ENCODE results near the gene KRT13. TPM values are rescaled to one million over a fixed set of nuclear protein-coding genes. Genes with fewer than 3 reads are reported as not detected.
A peak's percentile ranks its signal among the peaks of the same experiment; 100 is the strongest.

The KRT13 gene
- total and polyA plus RNA-seq, 2 donors (not counting 3 experiments of a cell fraction or from before 2014, with no cell fraction given) = not detected

- Histone ChIP-seq H4K20me1 (replicated peaks; ENCODE audit: control insufficient read depth, extremely low read depth, insufficient read depth, low read length) (no peaks in the 10 kb centered on the region), H3K27ac (ENCODE audit: insufficient read depth, low read depth, low read length) (no peak overlapping the region), H3K4me2 (ENCODE audit: insufficient read depth, low read length) (no peak overlapping the region), H3K9ac (replicated peaks; ENCODE audit: extremely low read depth, insufficient read depth, low read length) (no peak overlapping the region), H3K36me3 (ENCODE audit: control insufficient read depth in 2 of 2, extremely low read depth in 1 of 2, insufficient read depth in 2 of 2, low read length in 2 of 2) (no peaks in the 10 kb centered on the region), H3K79me2 (ENCODE audit: control insufficient read depth, insufficient read depth, low read length) (no peaks in the 10 kb centered on the region), H2AFZ (ENCODE audit: low read depth, low read length) (no peak overlapping the region), H3K9me3 (replicated peaks; ENCODE audit: control insufficient read depth, insufficient read depth, low read length) (no peaks in the 10 kb centered on the region), H3K27me3 (ENCODE audit: control insufficient read depth in 2 of 2, insufficient read depth in 2 of 2, low read length in 2 of 2) (no peaks in the 10 kb centered on the region), H3K4me3 (replicated peaks in 1 of 3; ENCODE audit: insufficient read depth in 1 of 3, low read depth in 1 of 3, low read length in 3 of 3) (no peak overlapping the region), H3K9me1 (replicated peaks; ENCODE audit: control insufficient read depth, extremely low read depth, insufficient read depth, low read length) (no peaks in the 10 kb centered on the region), H3K4me1 (ENCODE audit: control insufficient read depth, extremely low read depth, insufficient read depth, low read length) (no peaks in the 10 kb centered on the region)
- ChIA-PET POLR2A (no interaction called here), CTCF (interaction anchor here (0.6 to 22.3 kb wide), 21 partner anchors 9 to 630 kb away, joined by 3 to 350 read pairs (median 5); partner anchors contain the start of gene KRT32)
- peak; percentile 48 for FAIRE-seq
- peak; percentile 65 to 80 for TF ChIP-seq CTCF (IDR thresholded peaks at IDR 0.05; ENCODE audit: extremely low read depth in 1 of 2, insufficient read depth in 1 of 2, low read depth in 1 of 2, low read length in 2 of 2)
- no peak for TF ChIP-seq EZH2 (IDR thresholded peaks at IDR 0.05; ENCODE audit: borderline replicate concordance, low read depth, low read length, severe bottlenecking)
- TF ChIP-seq GATA2 (IDR thresholded peaks at IDR 0.05; ENCODE audit: insufficient read depth, insufficient read length, low read depth, low read length) = no peak
- no peak for TF ChIP-seq POLR2A (IDR thresholded peaks at IDR 0.05; ENCODE audit: low read depth, low read length)
- intact Hi-C loops (cut with micrococcal nuclease) (loop anchor here (1.0 to 2.0 kb wide), 4 partner anchors 9 to 180 kb away; no protein-coding TSS in a partner anchor), dilution Hi-C loops (cut with MboI; ENCODE audit: extremely low pct_ligation_motif_present, low sequenced_read_pairs) (no loop called here)
- DNase-seq (ENCODE audit: low read depth, low spot score) = peak; percentile 28
- no TSS peak for BruUV-seq (replicated peaks)
Observed at GRCh38 chr17:41486809-41487530, 18.4 kb downstream of the KRT13 start.

- Histone ChIP-seq H3K4me3 (replicated peaks in 1 of 3; ENCODE audit: insufficient read depth in 1 of 3, low read depth in 1 of 3, low read length in 3 of 3) (no peak overlapping the region), H3K4me1 (ENCODE audit: control insufficient read depth, extremely low read depth, insufficient read depth, low read length) (no peaks in the 10 kb centered on the region), H3K36me3 (ENCODE audit: control insufficient read depth in 2 of 2, extremely low read depth in 1 of 2, insufficient read depth in 2 of 2, low read length in 2 of 2) (no peaks in the 10 kb centered on the region), H3K27ac (ENCODE audit: insufficient read depth, low read depth, low read length) (no peak overlapping the region), H3K9ac (replicated peaks; ENCODE audit: extremely low read depth, insufficient read depth, low read length) (no peak overlapping the region), H3K9me1 (replicated peaks; ENCODE audit: control insufficient read depth, extremely low read depth, insufficient read depth, low read length) (no peaks in the 10 kb centered on the region), H3K9me3 (replicated peaks; ENCODE audit: control insufficient read depth, insufficient read depth, low read length) (no peaks in the 10 kb centered on the region), H3K27me3 (ENCODE audit: control insufficient read depth in 2 of 2, insufficient read depth in 2 of 2, low read length in 2 of 2) (no peaks in the 10 kb centered on the region), H3K4me2 (ENCODE audit: insufficient read depth, low read length) (no peak overlapping the region), H2AFZ (ENCODE audit: low read depth, low read length) (no peak overlapping the region), H3K79me2 (ENCODE audit: control insufficient read depth, insufficient read depth, low read length) (no peaks in the 10 kb centered on the region), H4K20me1 (replicated peaks; ENCODE audit: control insufficient read depth, extremely low read depth, insufficient read depth, low read length) (no peaks in the 10 kb centered on the region)
- ChIA-PET CTCF (interaction anchor here (1.5 to 22.3 kb wide), 9 partner anchors 9 to 630 kb away, joined by 4 to 350 read pairs (median 8); partner anchors contain the start of gene KRT32), POLR2A (no interaction called here)
- no peak for TF ChIP-seq MAX (IDR thresholded peaks at IDR 0.05; ENCODE audit: insufficient read depth, insufficient read length)
- TF ChIP-seq GATA2 (IDR thresholded peaks at IDR 0.05; ENCODE audit: insufficient read depth, insufficient read length, low read depth, low read length) = no peak
- no peak for TF ChIP-seq EZH2 (IDR thresholded peaks at IDR 0.05; ENCODE audit: borderline replicate concordance, low read depth, low read length, severe bottlenecking)
- TF ChIP-seq CTCF (IDR thresholded peaks at IDR 0.05; ENCODE audit: extremely low read depth in 1 of 2, insufficient read depth in 1 of 2, low read depth in 1 of 2, low read length in 2 of 2) = no peak
- dilution Hi-C loops (cut with MboI; ENCODE audit: extremely low pct_ligation_motif_present, low sequenced_read_pairs) (no loop called here), intact Hi-C loops (cut with micrococcal nuclease) (loop anchor here (1.0 to 2.0 kb wide), 3 partner anchors 62 to 180 kb away; no protein-coding TSS in a partner anchor)
- BruUV-seq (replicated peaks) = no TSS peak
- DNase-seq (ENCODE audit: low read depth, low spot score) (no peak), FAIRE-seq (no peak)
Observed at GRCh38 chr17:41486316-41486715, 19.1 kb downstream of the KRT13 start.
